HUDEP-2 (cell line): ENCODE measurements around the gene KCNN1.
"Not testable (repeated sequence)": the region's sequence is repeated elsewhere in the genome, so short reads cannot be mapped to it uniquely, and the experiment has no call there.

Source experiments
- DNase-seq, 76 experiments: peaks; one replicate each; lab custom pipeline; 2025; ENCODE audit not compliant: unreplicated experiment in 76 of 76; lab: John Stamatoyannopoulos, UW

Gene KCNN1

GRCh38 chr19:17967257-17968051 lies 547 bp downstream of the KCNN1 start:
- DNase-seq = no peak

GRCh38 chr19:17968362-17968761 lies 1.5 kb downstream of the KCNN1 start:
- DNase-seq = no peak

GRCh38 chr19:17969096-17969792 lies 2.3 kb downstream of the KCNN1 start:
- no peak for DNase-seq

GRCh38 chr19:17972230-17972629 lies 5.3 kb downstream of the KCNN1 start:
- DNase-seq = no peak

- DNase-seq = no peak
Measured at GRCh38 chr19:17973759-17974158, 6.9 kb downstream of the KCNN1 start.

GRCh38 chr19:17974551-17974950 lies 7.6 kb downstream of the KCNN1 start:
- DNase-seq = no peak

GRCh38 chr19:17975032-17975431 lies 8.1 kb downstream of the KCNN1 start:
- DNase-seq = no peak

- DNase-seq = no peak
Measured at GRCh38 chr19:17977021-17977420, 10.1 kb downstream of the KCNN1 start.

GRCh38 chr19:17977488-17977887 lies 10.6 kb downstream of the KCNN1 start:
- peak in 3 of 76 experiments; percentile 6 to 21 (median 11) for DNase-seq

GRCh38 chr19:17981611-17982010 lies 14.7 kb downstream of the KCNN1 start:
- no peak for DNase-seq

GRCh38 chr19:17982430-17982829 lies 15.5 kb downstream of the KCNN1 start:
- DNase-seq = no peak

GRCh38 chr19:17985037-17985818 lies 18.3 kb downstream of the KCNN1 start:
- no peak for DNase-seq

GRCh38 chr19:17986569-17986968 lies 19.7 kb downstream of the KCNN1 start:
- DNase-seq = not testable (repeated sequence)

GRCh38 chr19:17988161-17988560 lies 21.3 kb downstream of the KCNN1 start:
- DNase-seq = no peak

GRCh38 chr19:17989425-17990094 lies 22.7 kb downstream of the KCNN1 start:
- no peak for DNase-seq

GRCh38 chr19:17993076-17993813 lies 26.3 kb downstream of the KCNN1 start:
- no peak for DNase-seq

GRCh38 chr19:17996826-17997316 lies 30.0 kb downstream of the KCNN1 start:
- DNase-seq = peak in 74 of 76 experiments; percentile 26 to 95 (median 85)

GRCh38 chr19:17997969-17998826 lies 31.3 kb downstream of the KCNN1 start:
- DNase-seq = peak in 24 of 76 experiments; percentile 6 to 63 (median 28)

GRCh38 chr19:17998827-17999150 lies 31.9 kb downstream of the KCNN1 start:
- no peak for DNase-seq
